ENCODE results near the gene CDH22.

The CDH22 gene

GRCh38 chr20:46296526-46297250 lies 11.6 kb downstream of the CDH22 start:
- DNase-seq, result no peak

GRCh38 chr20:46293084-46293483 lies 15.2 kb downstream of the CDH22 start:
- no peak for DNase-seq

- DNase-seq, result no peak
Observed at GRCh38 chr20:46291401-46291800, 16.9 kb downstream of the CDH22 start.

- DNase-seq, result no peak
Observed at GRCh38 chr20:46289432-46289831, 18.9 kb downstream of the CDH22 start.

- no peak for DNase-seq
Observed at GRCh38 chr20:46286977-46287376, 21.3 kb downstream of the CDH22 start.

- no peak for DNase-seq
Observed at GRCh38 chr20:46286382-46286781, 21.9 kb downstream of the CDH22 start.

- no peak for DNase-seq
Observed at GRCh38 chr20:46285740-46286139, 22.6 kb downstream of the CDH22 start.

GRCh38 chr20:46285072-46285471 lies 23.2 kb downstream of the CDH22 start:
- DNase-seq, result no peak

GRCh38 chr20:46284040-46284427 lies 24.3 kb downstream of the CDH22 start:
- DNase-seq, result no peak

GRCh38 chr20:46283426-46284039 lies 24.8 kb downstream of the CDH22 start:
- no peak for DNase-seq

- no peak for DNase-seq
Observed at GRCh38 chr20:46282669-46283068, 25.6 kb downstream of the CDH22 start.

- no peak for DNase-seq
Observed at GRCh38 chr20:46279103-46279502, 29.2 kb downstream of the CDH22 start.

GRCh38 chr20:46277602-46278001 lies 30.7 kb downstream of the CDH22 start:
- DNase-seq, result no peak

GRCh38 chr20:46276531-46276930 lies 31.8 kb downstream of the CDH22 start:
- DNase-seq, result no peak

GRCh38 chr20:46275091-46275490 lies 33.2 kb downstream of the CDH22 start:
- no peak for DNase-seq

- no peak for DNase-seq
Observed at GRCh38 chr20:46273717-46274116, 34.6 kb downstream of the CDH22 start.

- no peak for DNase-seq
Observed at GRCh38 chr20:46272389-46273047, 35.8 kb downstream of the CDH22 start.

- DNase-seq, result no peak
Observed at GRCh38 chr20:46270977-46271744, 37.1 kb downstream of the CDH22 start.

GRCh38 chr20:46269372-46269771 lies 38.9 kb downstream of the CDH22 start:
- DNase-seq, result no peak

GRCh38 chr20:46268662-46269061 lies 39.6 kb downstream of the CDH22 start:
- DNase-seq, result no peak

- no peak for DNase-seq
Observed at GRCh38 chr20:46268131-46268614, 40.1 kb downstream of the CDH22 start.

- no peak for DNase-seq
Observed at GRCh38 chr20:46267108-46268105, 40.9 kb downstream of the CDH22 start.

Data from NCI-H510A (cell line).